NCI-H748 (cell line): ENCODE results near the gene ADRA2C.
A peak's percentile ranks its signal among the peaks of the same experiment; 100 is the strongest.

Source experiments
- DNase-seq: peaks from one replicate; lab custom pipeline; 2025; ENCODE audit not compliant: unreplicated experiment; lab: John Stamatoyannopoulos, UW

Gene ADRA2C

GRCh38 chr4:3775005-3775404 lies 8.8 kb downstream of the ADRA2C start:
- no peak for DNase-seq

- DNase-seq: no peak
Observed at GRCh38 chr4:3775576-3775975, 9.4 kb downstream of the ADRA2C start.

- DNase-seq: no peak
Observed at GRCh38 chr4:3776166-3777032, 10.2 kb downstream of the ADRA2C start.

DNA sequence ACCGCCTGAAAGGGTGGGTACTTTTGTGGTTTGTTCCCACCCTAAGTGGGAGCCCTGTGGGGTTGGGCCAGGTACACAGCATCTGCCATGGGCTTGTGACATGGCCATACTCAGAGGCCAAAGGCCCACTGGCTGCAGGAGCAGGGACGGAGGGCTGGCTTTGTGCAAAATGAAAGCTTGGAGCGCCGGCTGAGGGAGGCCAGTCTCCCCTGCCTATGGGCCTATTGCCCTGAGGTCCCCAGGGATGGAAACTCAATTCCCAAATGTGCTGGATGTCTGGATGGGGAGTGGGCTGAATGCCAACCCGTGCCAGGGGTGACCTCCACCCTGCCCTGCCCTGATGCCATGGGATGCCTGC lies 10.8 kb downstream of the ADRA2C start:
- no peak for DNase-seq

GRCh38 chr4:3777669-3778068 lies 11.5 kb downstream of the ADRA2C start:
- no peak for DNase-seq

DNA sequence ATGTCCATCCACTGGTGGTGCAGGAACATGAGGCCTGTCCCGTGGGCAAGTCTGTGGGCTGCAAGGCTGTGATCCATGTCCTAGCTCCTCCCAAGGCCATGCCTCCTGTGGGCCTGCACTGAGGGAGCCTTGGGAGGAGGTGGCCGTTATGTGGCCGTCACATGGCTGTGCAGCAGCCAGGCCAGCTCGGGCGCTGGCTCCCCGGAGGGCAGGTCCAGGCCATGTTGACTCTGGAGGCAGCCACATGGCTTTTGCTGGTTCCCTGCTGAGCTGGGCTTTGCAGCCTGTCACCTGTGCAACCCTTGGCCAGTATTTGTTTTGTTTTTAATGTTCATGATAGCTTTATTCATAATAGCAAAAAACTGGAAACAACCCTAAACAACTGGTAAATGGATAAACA lies 13.3 kb downstream of the ADRA2C start:
- no peak for DNase-seq

DNA sequence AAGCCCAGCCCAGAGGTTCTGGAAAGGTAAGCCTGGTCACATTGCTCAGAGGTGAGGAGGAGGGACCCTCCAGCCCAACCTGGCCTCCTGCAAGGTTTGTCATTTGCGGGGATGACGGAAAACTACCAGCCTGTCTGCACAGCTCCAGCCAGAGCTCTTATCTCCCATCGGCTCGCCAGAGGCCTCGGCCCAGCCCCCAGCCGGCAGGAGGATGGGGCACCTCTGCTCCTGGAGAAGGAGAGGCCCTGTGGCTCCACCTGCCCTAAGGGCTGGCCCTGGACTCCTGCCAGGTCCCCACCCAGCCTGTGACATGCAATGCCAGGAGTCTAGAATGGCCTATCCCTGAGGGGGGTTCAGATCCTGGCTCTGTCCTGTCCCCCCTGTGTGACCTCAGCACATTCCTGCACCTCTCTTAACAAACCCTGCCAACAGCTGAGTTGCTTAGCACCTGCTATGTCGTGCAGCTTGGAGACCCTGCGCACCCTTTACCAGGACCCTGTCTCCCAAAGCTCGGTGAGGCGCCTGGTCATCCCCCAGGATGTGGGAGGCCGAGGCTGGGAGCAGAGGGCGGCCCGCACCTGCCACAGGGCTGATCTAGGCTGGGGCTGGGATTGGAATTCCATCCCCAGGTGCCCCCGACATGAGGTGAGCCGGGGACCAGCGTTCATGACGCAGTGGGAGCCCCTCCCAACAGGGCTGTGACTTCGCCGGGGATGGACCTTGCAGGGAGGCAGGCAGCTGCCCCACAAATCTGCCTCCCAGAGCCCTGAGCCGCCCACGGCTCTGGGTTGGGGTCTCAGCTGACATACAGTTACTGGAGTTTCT lies 14.4 kb downstream of the ADRA2C start:
- peak; percentile 13 for DNase-seq

- no peak for DNase-seq
Observed at GRCh38 chr4:3781193-3781886, 15.2 kb downstream of the ADRA2C start.

GRCh38 chr4:3781997-3782930 lies 16.1 kb downstream of the ADRA2C start:
- DNase-seq: no peak

DNA sequence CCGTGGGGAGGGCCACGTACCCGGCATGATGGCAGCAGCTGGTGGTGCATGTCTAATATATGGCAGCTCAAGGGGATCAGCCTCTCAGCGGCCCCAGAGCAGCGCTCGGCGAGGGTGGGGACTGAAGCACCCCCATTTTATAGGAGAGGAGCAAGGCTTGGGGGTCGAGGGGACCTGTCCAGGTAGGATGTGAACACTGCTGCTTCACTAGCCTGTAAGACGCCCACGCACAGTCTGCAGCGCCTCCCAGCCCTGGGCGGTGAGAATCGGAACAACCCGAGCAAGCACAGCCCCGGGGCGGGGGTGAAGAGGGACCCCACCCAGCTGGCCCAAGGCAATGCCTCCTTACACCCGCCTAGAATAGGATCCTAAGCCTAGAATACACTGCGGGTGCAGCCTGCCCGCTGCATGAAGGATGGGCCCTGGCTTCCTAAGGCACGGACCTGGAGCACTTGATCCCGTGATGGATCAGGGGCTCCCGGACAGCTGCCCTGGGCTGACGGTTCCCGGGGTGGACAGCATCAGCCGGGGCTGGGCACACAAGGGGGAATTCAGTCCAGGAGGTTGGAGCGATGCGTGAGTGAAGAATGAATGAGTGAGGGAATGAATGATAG lies 17.6 kb downstream of the ADRA2C start:
- no peak for DNase-seq

- no peak for DNase-seq
Observed at GRCh38 chr4:3784454-3785291, 18.5 kb downstream of the ADRA2C start.

- no peak for DNase-seq
Observed at GRCh38 chr4:3785292-3785565, 19.0 kb downstream of the ADRA2C start.

DNA sequence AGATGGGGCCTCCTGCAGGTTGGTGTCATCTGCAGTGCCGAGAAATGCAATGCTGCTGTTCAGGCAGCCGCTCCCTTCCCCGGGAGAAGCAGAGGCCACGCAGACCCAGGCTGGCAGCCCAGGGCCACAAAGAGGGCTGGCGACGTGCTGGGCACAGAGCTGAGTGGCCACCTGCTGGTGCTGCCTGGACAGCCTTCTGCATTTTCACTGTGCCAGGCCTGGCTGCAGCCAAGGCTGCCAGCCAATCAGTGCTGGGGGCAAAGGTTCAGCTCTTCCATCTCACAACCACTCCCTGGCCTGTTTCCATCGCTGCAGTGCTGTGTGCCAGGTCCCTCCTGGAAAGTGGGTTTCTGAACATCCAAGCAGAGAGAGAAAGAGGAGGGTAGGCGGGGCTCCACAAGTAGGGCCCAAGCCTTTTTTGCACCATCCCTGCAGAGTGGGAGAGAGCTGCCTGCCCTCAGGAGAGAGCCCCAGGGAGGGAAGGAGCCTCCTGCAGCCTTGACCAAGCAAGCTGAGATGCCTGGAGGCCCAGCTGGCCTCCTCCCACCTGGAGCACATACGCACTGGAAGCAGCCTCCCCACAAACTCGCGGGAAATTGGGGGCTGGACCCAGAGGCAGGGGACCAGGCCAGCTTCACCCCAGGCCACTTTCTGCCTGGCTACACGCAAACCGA lies 20.1 kb downstream of the ADRA2C start:
- no peak for DNase-seq

- DNase-seq: no peak
Observed at GRCh38 chr4:3787489-3788365, 21.5 kb downstream of the ADRA2C start.

DNA sequence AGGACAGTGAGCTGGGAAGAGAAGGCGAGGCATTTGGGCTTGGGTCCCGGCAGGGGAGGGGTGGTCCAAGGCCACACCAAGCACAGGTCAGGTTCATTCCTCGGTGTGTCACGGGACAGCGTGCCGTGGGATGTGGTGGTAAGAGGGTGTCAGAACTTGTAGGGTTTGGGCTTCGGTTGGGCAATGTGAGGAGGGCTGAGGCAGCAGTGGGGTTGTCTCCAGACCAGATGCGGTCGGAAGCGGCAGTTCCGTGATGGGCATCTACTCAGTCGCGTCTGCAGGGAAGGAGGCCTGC lies 22.1 kb downstream of the ADRA2C start:
- no peak for DNase-seq

GRCh38 chr4:3789587-3789986 lies 23.4 kb downstream of the ADRA2C start:
- no peak for DNase-seq

DNA sequence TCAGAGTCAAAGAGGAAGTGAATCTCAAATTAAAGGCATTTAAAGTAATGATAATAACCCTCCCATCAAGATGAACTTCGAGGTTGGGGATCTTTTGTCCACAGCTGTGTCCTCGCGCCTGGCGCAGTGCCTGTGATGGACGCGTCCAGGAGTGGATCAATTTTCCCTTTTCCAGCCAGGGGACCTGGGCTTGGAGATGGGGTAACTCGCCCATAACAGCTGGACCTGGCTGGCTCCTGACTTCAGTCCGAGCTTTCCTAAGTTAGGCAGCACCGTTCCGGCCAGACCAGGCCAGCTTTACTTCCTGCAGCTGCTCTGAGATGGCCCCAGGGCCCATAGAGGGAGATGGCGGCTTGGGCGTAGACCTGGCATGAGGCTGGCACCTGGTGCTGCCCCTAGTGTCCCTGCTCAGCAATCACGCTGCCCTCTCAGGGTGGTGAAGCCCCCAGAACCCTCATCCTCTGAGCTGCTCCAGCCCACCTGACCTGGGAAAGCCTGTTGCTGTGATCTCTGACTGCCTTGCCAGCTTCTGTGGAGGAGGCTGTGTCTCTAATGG lies 23.9 kb downstream of the ADRA2C start:
- no peak for DNase-seq

- no peak for DNase-seq
Observed at GRCh38 chr4:3791256-3791655, 25.1 kb downstream of the ADRA2C start.
